ENCODE measurements around the gene SLCO2A1. TPM values are rescaled to one million over a fixed set of nuclear protein-coding genes. Genes with fewer than 3 reads are reported as not detected.

Gene SLCO2A1
- total RNA-seq, 1 donor from 2014 or later: 4.3 TPM

DNA sequence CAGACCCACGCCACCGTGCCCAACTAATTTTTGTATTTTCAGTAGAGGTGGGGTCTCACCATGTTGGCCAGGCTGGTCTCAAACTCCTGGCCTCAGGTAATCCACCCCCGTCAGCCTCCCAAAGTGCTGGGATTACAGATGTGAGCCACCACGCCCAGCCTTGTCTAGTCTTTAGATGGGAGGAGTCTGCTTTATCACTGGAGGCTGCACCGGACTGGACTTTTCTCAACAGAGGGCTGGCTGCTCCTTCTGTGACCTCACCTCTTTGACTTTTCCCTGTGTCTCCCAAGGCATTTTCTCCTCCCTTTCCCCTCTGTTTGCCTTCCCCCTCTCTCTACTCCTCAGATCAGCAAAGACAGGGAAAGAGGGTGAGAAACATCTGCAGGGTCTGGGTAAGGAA is 28.5 kb downstream of the SLCO2A1 start:
- no peak for DNase-seq (ENCODE audit: low spot score)

DNA sequence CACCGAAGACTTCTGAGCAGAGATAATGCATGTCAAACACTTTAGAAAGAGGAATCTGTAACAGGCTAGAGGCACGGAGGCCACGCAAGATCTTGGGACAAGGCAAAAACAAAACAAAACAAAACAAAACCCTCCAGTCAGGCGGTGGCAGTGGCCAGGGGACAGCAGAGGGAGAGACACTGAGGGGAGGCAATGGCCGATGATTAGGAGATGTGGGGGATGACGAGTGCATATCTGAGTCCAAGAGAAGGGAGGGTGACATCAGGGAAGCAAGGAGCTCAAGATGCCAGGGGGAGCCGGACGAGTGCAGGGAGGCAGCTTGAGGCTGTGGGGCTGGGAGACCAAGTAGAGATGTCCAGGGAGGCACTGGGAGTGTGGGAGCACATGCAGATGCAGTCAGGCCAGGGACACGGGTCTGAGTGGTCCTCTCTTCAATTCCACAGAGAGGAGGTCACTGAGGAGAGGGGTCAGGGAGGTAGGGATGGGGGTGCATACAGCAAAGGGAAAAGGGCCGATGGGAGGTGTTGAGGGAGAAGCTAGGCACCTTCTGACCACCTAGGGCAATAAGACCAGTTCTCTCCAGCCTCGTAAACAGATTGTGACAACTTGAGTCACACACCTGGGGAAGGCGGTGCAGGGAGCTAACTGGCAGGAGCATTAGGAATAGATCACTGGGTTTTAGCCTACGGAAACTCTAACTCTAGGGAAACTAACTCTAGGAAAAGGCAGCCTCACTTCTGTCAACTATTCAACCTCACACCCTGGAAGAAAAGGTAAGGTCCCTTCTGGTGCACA is 29.6 kb downstream of the SLCO2A1 start:
- DNase-seq (ENCODE audit: low spot score): no peak

DNA sequence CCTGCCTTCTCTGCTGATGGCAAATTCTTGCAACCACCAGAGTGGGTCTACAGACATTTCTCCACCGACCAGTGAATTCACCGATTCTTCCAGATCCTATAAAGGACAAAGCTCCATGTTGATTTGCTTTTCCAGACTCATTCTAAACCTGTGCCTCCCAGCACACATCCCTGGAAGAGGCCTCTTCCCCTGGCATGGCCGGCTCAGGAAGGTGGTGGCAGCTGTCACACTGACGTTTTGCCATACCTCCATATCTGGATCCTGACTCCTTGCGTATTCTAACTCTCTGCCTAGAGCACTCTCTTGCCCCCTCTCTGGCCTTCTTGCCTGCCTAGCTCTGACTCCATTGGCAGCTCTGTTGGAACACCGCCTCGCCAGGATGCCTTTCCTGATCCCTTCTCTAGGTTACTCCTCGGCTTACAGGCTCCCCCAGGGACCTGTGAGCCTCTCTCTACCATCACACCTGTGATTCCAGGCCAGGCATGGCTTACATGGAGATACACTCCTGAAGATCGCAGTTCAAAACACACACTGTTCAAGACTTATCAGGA is 31.0 kb downstream of the SLCO2A1 start:
- DNase-seq (ENCODE audit: low spot score): no peak

DNA sequence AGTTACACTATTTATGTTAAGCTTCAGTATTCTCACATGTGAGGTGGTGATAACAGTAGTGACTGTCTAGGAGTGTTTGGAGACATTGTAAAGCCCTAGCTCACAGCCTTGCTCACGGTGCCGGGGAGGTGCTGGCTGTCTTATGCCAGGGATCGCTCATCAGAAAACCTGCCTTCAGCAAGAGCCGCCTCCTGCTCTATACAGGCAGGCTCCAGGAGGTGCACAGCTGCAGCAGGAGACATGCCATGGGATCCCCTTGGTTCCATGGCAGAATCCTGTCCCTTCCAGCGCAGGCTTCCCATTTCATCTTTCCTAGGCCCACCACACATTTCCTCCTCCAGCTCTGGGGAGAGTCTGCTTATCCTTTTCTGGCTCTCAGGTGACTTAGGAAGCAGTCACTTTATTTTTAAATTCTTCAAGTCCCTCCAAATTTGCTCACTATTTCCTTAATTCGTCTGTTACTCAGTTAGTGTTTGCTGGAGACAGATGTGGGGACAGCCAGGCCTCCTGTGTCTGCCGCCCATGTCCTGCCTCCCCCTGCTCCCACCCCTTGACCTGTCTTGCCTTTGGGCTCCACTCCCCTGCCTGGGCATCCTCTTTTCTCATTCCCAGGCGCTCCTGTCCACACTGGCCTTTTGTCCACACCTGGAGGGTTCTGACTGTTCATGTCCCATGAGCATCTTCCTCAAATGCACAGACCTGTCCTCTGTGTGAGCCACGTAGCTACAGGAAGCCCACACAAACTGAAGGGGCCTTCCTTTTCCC is 31.7 kb downstream of the SLCO2A1 start:
- no peak for DNase-seq (ENCODE audit: low spot score)

- no peak for DNase-seq (ENCODE audit: low spot score)
Observed at GRCh38 chr3:133996996-133997395, 32.7 kb downstream of the SLCO2A1 start.

GRCh38 chr3:133996251-133996661 is 33.5 kb downstream of the SLCO2A1 start:
- peak; percentile 50 for DNase-seq (ENCODE audit: low spot score)

DNA sequence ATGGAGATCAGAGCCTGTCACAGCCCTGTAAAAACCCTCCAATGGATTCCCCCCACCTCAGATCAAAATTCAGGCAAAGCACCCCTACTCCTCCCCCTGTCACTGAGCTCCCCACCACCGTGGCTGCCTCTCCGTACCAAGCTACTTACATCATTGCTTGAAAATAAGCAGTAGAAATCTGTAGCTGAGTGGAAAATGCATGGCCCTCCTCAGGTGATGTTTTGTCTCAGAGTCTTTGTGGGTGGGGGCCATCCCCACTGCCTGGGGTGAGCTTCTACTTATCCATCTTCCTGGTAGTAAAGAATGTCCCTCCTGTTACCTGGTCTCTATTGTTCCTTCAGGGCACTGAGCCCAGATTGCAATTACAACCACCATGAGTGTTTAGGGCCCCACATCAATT is 34.5 kb downstream of the SLCO2A1 start:
- DNase-seq (ENCODE audit: low spot score): no peak

GRCh38 chr3:133994166-133994890 is 35.4 kb downstream of the SLCO2A1 start:
- DNase-seq (ENCODE audit: low spot score): no peak

GRCh38 chr3:133992951-133993620 is 36.6 kb downstream of the SLCO2A1 start:
- no peak for DNase-seq (ENCODE audit: low spot score)

- no peak for DNase-seq (ENCODE audit: low spot score)
Observed at GRCh38 chr3:133992381-133992780, 37.3 kb downstream of the SLCO2A1 start.

DNA sequence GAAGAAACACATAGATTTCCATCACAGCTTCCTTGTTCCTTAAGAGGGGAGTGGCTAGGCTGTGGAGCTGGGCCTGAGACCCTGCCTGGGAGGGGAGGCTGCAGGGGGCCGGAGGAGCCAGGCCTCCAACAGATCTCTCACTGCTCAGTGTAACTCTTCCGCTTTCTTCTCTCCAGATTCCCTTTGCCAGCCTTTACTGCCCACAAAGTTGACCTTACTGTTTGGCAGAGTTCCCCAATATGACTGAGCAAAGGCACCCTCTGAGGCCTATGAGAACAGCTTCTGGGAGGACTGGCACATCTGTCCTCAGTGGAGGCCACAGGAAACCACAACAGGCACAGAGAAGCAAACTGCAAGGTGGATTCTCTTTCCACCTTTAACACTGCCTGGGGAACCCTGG is 38.1 kb downstream of the SLCO2A1 start:
- no peak for DNase-seq (ENCODE audit: low spot score)

DNA sequence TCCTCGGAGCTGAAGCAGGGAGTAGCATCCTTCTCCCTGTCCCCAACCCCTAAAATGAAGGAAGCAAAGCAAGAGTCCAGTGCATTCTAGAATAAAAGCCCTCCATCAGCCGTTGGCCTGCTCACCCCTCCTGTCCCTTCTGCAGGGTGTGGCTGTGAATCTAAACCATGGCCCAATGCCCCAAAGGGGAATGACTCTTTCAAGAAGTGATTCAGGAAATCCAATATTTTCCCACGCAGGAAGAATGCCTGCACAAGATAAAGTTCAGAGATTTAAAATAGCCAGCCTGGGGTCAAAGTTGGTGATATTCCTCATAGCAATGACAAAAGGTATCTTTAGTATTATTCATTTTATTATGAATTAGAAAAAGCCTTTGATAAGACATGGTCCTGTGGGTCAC is 38.5 kb downstream of the SLCO2A1 start:
- DNase-seq (ENCODE audit: low spot score): no peak

DNA sequence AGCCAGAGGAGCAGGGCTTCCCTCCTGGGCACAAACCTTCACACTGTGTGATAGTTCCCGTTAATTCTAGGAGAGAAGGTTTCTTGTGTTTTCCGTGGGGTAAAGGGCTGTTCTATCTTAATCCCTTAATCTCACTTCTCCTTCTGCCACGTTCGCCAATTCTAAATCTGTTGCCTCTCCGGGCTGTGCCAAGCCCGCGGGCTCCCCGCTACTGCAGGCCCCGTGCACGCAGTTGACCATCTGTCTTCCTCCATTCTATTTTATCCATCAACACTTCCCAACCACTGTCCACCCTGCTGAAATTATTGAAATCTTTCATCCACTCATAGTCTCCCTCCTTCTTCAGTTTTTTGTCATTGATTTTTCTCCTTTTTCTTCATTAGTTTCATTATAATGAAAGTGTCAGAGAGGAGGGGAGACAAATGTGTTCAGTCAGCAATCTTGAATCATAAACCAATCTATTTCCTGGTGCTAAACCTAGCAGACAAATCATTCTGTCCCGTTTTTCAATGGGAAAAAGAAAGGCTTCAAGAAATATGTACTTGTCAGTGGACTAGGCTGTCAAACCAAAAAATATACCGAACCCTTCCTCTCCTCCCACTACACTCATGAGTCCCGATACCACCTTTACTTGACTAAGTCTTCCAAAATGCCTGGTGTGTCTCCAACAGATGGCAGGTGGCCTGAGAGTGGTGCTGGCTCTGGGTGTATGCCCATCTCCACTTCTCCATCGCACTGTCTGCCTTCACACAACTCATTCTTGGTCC is 39.6 kb downstream of the SLCO2A1 start:
- no peak for DNase-seq (ENCODE audit: low spot score)

DNA sequence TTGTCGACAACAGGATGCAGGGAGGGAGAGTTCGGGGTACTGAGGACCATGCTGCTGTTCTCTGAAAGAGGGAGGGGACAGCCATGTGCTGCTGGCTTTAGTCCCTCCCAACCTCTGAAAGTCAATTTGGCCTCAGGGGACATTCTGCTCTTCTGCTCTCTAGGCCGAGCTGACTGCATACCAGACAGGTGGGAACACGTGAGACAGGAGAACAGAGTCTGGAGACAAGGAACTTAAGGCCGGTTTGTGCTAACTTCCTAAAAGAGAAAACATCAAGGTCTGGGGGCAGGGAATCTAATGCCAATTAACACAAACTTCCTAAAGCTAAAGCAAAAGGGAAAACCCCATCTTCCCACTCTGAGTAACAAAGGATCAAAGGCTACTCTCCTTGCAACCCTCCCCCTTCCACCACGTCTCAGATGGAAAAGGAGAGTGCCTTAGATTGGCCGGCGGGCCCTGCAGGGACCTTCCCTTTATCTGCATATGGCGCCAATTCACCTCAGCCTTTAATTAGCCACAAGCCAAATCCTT is 41.0 kb downstream of the SLCO2A1 start:
- DNase-seq (ENCODE audit: low spot score): peak; percentile 79

DNA sequence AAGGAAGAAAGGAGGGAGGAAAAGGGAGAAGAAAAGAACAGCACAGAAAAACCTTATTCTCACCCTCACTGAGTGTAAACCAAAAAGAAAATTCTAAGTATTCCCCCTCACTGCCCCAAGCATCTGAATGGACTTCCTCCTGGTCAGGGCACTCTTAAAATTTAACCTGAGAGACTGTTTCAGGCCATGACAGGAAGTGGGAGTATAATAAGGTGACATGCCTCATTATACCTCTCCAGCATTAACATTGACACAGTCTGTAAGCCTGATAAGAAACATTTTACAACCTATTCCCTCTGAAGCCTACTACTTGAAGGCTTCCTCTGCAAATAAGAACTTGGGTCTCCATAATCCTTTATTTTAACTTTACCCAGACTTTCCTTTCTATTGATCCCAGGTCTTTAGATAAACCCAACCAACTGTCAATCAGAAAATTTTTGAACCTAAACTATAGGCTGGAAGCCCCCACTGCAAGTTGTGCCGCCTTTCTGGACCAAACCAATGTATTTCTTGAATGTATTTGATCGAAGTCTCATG is 41.7 kb downstream of the SLCO2A1 start:
- no peak for DNase-seq (ENCODE audit: low spot score)

DNA sequence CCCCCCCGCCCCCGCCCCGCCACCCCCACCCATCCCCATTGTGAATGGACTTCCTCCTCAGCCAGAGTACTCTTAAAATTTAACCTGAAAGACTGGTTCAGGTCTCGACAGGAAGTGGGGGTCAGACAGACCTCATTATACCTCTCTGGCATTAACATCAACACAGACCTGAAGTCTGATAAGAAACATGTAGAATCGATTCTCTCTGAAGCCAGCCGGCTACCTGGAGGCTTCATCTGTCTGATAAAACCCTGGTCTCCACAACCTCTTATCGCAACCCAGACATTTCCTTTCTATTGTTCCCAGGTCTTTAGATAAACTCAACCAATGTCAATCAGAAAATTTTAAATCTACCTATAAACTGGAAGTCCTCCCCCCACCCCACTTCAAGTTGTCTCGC is 42.6 kb downstream of the SLCO2A1 start:
- peak; percentile 32 for DNase-seq (ENCODE audit: low spot score)

- peak; percentile 28 for DNase-seq (ENCODE audit: low spot score)
Observed at GRCh38 chr3:133986311-133986710, 43.4 kb downstream of the SLCO2A1 start.

DNA sequence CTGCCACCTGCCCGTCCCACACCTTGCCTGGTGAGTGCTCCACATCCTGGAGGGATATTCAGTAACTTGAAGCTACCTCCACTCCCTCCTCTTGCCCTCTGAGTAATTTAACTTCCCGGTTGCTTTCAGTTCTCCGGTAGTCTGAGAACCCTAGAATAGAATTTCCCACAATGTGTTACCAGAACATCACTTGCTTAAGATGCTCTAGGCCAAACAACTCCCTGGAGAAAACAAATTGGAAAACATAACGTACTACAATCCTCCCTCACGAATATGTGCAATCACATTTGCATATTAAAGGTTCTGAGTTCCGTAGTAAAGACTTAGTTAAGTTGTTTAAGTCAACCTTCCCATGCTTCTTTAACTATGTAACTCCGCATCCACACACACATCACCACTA is 44.8 kb downstream of the SLCO2A1 start:
- no peak for DNase-seq (ENCODE audit: low spot score)

DNA sequence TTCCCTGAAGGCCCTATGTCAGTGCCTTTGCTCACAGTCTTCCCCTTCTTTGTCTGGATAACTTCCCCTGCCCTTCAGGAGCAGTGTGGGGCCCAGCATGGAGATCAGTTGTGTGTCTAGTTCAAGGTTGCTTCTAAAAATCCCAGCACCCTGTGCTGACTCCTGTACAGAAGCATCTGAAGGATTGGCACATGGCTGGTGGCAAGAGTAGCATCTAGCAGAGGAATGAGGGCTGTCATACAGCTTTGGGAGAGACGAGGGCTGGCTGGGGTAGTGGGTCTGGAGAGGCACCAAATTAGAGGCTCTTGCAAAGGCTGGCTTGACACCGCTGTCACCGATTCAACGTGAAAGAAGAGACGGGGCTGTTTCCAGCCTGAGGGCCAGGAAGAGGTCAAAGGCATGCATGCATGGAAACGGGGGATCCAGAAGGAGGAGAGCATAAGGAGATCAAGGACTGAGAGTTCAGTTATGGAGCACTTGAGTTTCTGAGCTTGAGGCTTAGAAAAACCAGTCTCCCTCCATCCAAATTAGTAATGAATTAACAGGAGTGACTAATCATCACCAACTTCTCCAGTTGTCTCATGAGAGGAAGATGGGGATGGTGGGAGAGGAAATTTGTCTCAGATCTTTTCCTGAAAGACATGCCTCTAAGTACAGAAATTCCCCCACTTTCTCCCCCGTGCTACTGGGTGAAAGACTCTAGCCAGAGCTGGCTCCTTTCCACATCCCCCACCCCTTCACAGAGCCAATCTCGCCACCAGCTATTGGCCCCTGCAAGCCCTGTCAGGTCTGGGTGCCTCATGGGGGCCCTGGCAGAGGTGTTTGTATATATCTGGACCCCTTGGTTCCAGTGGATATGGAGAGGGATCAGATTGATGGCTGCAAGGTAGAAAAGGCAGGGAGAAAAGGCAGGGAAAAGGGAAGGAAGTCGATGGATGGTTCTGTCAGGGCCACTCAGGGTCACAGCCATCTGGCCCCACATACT is 45.9 kb downstream of the SLCO2A1 start:
- DNase-seq (ENCODE audit: low spot score): no peak
